SK-N-SH (cell line): ENCODE results near the gene ZNF438. TPM values are rescaled to one million over a fixed set of nuclear protein-coding genes. Genes with fewer than 3 reads are reported as not detected.

Source experiments
- CTCF ChIA-PET: fragments of 300-600, 350-600 bp; formaldehyde crosslinking; extraction: SDS; loops from one replicate; lab custom pipeline; 2021; lab: Yijun Ruan, JAX
- POLR2A ChIA-PET: fragments of 350-600 bp; sonication (Branson Sonifier 250); formaldehyde crosslinking; extraction: SDS; loops from one replicate; lab custom pipeline; 2020; ENCODE audit warnings: antibody characterized with exemption, inconsistent platforms; lab: Yijun Ruan, JAX
- DNase-seq: peaks from one replicate; pipeline ENCODE4 v3.0.0; 2012
- H2AFZ ChIP-seq: fragments of 200-600 bp; sonication (generic); 2 replicates; pipeline ENCODE4 v1.8.1; 2016; ENCODE audit warnings: antibody characterized with exemption, mild to moderate bottlenecking, low read depth
- H3F3A ChIP-seq: fragments of 200-600 bp; sonication (generic); replicated peaks from 2 replicates; pipeline ENCODE3; 2016; ENCODE audit warnings: antibody characterized with exemption, mild to moderate bottlenecking; ENCODE audit not compliant: insufficient read depth
- H3K27ac ChIP-seq, 2 experiments: fragments of 200-500 bp in 1 of 2; fragments of 200-600 bp in 1 of 2; sonication (Bioruptor generic) in 1 of 2; sonication (generic), shearing (Covaris generic) in 1 of 2; 2 replicates each; pipeline versions ENCODE4 v1.5.1 to v1.6.1; 2014 to 2016; ENCODE audit warnings: low read depth in 2 of 2, inconsistent platforms in 1 of 2, low read length in 1 of 2, mild to moderate bottlenecking in 1 of 2, mixed read lengths in 1 of 2
- H3K27me3 ChIP-seq: fragments of 200-600 bp; sonication (generic), shearing (Covaris generic); 2 replicates; pipeline ENCODE4 v1.6.1; 2016; ENCODE audit warnings: mixed run types; ENCODE audit not compliant: insufficient read depth
- H3K36me3 ChIP-seq, 2 experiments: fragments of 200-500 bp in 1 of 2; fragments of 200-600 bp in 1 of 2; sonication (Bioruptor generic) in 1 of 2; sonication (generic) in 1 of 2; replicated peaks in 1 of 2; 2 replicates each; pipeline versions ENCODE3 to v1.5.1; 2014 to 2016; ENCODE audit warnings: low read length in 1 of 2, mild to moderate bottlenecking in 1 of 2; ENCODE audit not compliant: insufficient read depth in 2 of 2, control insufficient read depth in 1 of 2
- H3K4me1 ChIP-seq, 2 experiments: fragments of 200-500 bp in 1 of 2; fragments of 200-600 bp in 1 of 2; sonication (Bioruptor generic) in 1 of 2; sonication (generic), shearing (Covaris generic) in 1 of 2; 2 replicates each; pipeline versions ENCODE4 v1.5.1 to v1.6.1; 2014 to 2016; ENCODE audit warnings: low read depth in 1 of 2, low read length in 1 of 2, mixed run types in 1 of 2; ENCODE audit not compliant: insufficient read depth in 2 of 2, control insufficient read depth in 1 of 2
- H3K4me2 ChIP-seq: fragments of 200-600 bp; sonication (generic), shearing (Covaris generic); 2 replicates; pipeline ENCODE4 v1.6.1; 2017; ENCODE audit warnings: mixed run types
- H3K4me3 ChIP-seq, 2 experiments: fragments of 200-500 bp in 1 of 2; fragments of 200-600 bp in 1 of 2; sonication (Bioruptor generic) in 1 of 2; sonication (generic), shearing (Covaris generic) in 1 of 2; 2 replicates each; pipeline versions ENCODE4 v1.5.1 to v1.8.1; 2014 to 2016; ENCODE audit warnings: low read depth in 2 of 2, inconsistent platforms in 1 of 2, low read length in 1 of 2, mild to moderate bottlenecking in 1 of 2, mixed read lengths in 1 of 2, moderate library complexity in 1 of 2
- H3K79me2 ChIP-seq: fragments of 200-600 bp; sonication (generic); 2 replicates; pipeline ENCODE4 v1.8.1; 2017; ENCODE audit warnings: mild to moderate bottlenecking; ENCODE audit not compliant: insufficient read depth
- H3K9ac ChIP-seq: fragments of 200-600 bp; sonication (generic); 2 replicates; pipeline ENCODE4 v1.6.1; 2017; ENCODE audit warnings: mixed run types
- H3K9me2 ChIP-seq: fragments of 200-600 bp; sonication (generic); 2 replicates; pipeline ENCODE4 v1.6.1; 2017; ENCODE audit warnings: mixed run types
- H3K9me3 ChIP-seq: fragments of 200-600 bp; sonication (generic); 2 replicates; pipeline ENCODE4 v1.6.1; 2017; ENCODE audit warnings: mixed run types, mild to moderate bottlenecking, moderate library complexity
- H4K20me1 ChIP-seq: fragments of 200-600 bp; sonication (generic); 2 replicates; pipeline ENCODE4 v1.6.1; 2017; ENCODE audit warnings: mild to moderate bottlenecking, mixed run types; ENCODE audit not compliant: insufficient read depth
- FOXJ3 ChIP-seq: sonication (generic); formaldehyde crosslinking; IDR thresholded peaks from 2 replicates; pipeline ENCODE4 v1.5.1; 2020; ENCODE audit warnings: mild to moderate bottlenecking, missing genetic modification reagents
- GATA2 ChIP-seq: sonication (generic); formaldehyde crosslinking; IDR thresholded peaks from 2 replicates; pipeline ENCODE4 v1.5.0; 2020; ENCODE audit warnings: mild to moderate bottlenecking, missing genetic modification reagents
- JUND ChIP-seq: IDR thresholded peaks from 2 replicates; pipeline ENCODE4 v1.4.0; 2012
- MXI1 ChIP-seq: IDR thresholded peaks from 2 replicates; pipeline ENCODE4 v1.6.1; 2012; ENCODE audit warnings: mild to moderate bottlenecking, low read depth, low read length, improper control_type of control experiment
- NFIC ChIP-seq: IDR thresholded peaks from 2 replicates; pipeline ENCODE4 v1.4.0; 2012; ENCODE audit warnings: borderline replicate concordance
- RAD21 ChIP-seq: IDR thresholded peaks from 2 replicates; pipeline ENCODE4 v1.6.1; 2012; ENCODE audit warnings: mild to moderate bottlenecking, low read length
- SIN3A ChIP-seq: IDR thresholded peaks from 2 replicates; pipeline ENCODE4 v1.6.1; 2012; ENCODE audit warnings: low read depth, mild to moderate bottlenecking, low read length, moderate library complexity, borderline replicate concordance
- SMC3 ChIP-seq: IDR thresholded peaks from 2 replicates; pipeline ENCODE4 v1.6.1; 2012; ENCODE audit warnings: low read depth, low read length, improper control_type of control experiment
- TCF12 ChIP-seq: IDR thresholded peaks from 2 replicates; pipeline ENCODE4 v1.4.0; 2012
- TEAD4 ChIP-seq: IDR thresholded peaks from 2 replicates; pipeline ENCODE4 v1.4.0; 2012; ENCODE audit warnings: mild to moderate bottlenecking, borderline replicate concordance; ENCODE audit not compliant: insufficient read depth
- YY1 ChIP-seq: IDR thresholded peaks from 2 replicates; pipeline ENCODE4 v1.4.0; 2012; ENCODE audit warnings: low read depth, mild to moderate bottlenecking
- WGBS: methylation state at CpG from one replicate; pipeline ENCODE4 v1.1.6; 2017; ENCODE audit warnings: low lambda C conversion rate; 5-methylcytosine and 5-hydroxymethylcytosine counted together
- polyA plus RNA-seq, 3 experiments: library from polyadenylated mRNA; depleted of rRNA; stranded (reverse); fragments of >200 nt; gene quantifications; 2 replicates each; pipeline ENCODE4 v1.2.3, GENCODE V29; 2012
- TF ChIP-seq, protein P1 (sequence below): IDR thresholded peaks from 2 replicates; pipeline ENCODE4 v1.6.1; 2012; ENCODE audit warnings: mild to moderate bottlenecking, low read depth, low read length, moderate library complexity
- TF ChIP-seq, protein P2 (sequence below): fragments of 200-600 bp; sonication (generic); IDR thresholded peaks from 2 replicates; pipeline ENCODE4 v1.6.1; 2017; ENCODE audit warnings: antibody characterized with exemption, mild to moderate bottlenecking, moderate library complexity
- TF ChIP-seq, protein P3 (sequence below): IDR thresholded peaks from 2 replicates; pipeline ENCODE4 v1.4.0; 2012; ENCODE audit warnings: low read depth, borderline replicate concordance
- TF ChIP-seq, protein P4 (sequence below): fragments of 150-350 bp; IDR thresholded peaks from 2 replicates; pipeline ENCODE4 v1.6.1; 2016; ENCODE audit warnings: mild to moderate bottlenecking, low read depth, low read length
- TF ChIP-seq, protein P5 (sequence below): IDR thresholded peaks from 2 replicates; pipeline ENCODE4 v1.4.0; 2012; ENCODE audit warnings: low read depth

The ZNF438 gene
- polyA plus RNA-seq, 1 of the 3 experiments (the other 2 are of a cell fraction) = 2.1 TPM

DNA sequence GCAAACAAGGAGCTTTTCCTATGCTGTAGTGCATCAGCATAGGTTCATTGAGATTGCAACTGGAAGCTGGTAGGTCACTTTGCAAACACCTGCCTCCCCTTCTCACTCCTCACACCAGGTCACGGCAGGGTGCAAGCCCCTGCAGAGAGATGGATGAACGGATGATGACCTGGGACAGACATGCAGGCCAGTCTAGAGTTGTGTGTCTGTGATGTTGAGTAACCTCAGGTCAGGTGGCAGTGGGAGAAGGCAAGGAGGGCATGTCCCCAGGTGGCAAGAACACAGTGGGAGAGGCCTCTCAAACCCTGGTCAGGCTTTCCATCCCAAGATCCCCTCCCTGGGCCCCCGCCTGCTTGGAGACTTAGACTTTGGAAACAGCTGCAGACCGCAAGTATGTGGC lies 205.0 kb downstream of the ZNF438 start:
- Histone ChIP-seq H4K20me1 (no peaks in the 10 kb centered on the region), H2AFZ (no peak overlapping the region), H3K4me2 (no peak overlapping the region), H3K9me2 (no peaks in the 10 kb centered on the region), H3K36me3 (no peaks in the 10 kb centered on the region), H3F3A (peaks cover 2% of the 10 kb centered on the region), H3K9ac (no peak overlapping the region), H3K79me2 (no peaks in the 10 kb centered on the region), H3K4me1 (peaks cover 0 to 6% of the 10 kb centered on the region in 2 experiments; a peak in 1 of 4 replicates), H3K4me3 (no peak overlapping the region), H3K27me3 (no peaks in the 10 kb centered on the region), H3K27ac (no peak overlapping the region), H3K9me3 (no peaks in the 10 kb centered on the region)
- no peak for DNase-seq
- WGBS = 87% methylated on average over 4 of the region's 4 CpGs
- ChIA-PET CTCF (interaction anchor here (1.5 kb wide), 1 partner anchor 13 kb away, joined by 4 read pairs; no protein-coding TSS in a partner anchor), POLR2A (no interaction called here)
- TF ChIP-seq, protein P1, sequence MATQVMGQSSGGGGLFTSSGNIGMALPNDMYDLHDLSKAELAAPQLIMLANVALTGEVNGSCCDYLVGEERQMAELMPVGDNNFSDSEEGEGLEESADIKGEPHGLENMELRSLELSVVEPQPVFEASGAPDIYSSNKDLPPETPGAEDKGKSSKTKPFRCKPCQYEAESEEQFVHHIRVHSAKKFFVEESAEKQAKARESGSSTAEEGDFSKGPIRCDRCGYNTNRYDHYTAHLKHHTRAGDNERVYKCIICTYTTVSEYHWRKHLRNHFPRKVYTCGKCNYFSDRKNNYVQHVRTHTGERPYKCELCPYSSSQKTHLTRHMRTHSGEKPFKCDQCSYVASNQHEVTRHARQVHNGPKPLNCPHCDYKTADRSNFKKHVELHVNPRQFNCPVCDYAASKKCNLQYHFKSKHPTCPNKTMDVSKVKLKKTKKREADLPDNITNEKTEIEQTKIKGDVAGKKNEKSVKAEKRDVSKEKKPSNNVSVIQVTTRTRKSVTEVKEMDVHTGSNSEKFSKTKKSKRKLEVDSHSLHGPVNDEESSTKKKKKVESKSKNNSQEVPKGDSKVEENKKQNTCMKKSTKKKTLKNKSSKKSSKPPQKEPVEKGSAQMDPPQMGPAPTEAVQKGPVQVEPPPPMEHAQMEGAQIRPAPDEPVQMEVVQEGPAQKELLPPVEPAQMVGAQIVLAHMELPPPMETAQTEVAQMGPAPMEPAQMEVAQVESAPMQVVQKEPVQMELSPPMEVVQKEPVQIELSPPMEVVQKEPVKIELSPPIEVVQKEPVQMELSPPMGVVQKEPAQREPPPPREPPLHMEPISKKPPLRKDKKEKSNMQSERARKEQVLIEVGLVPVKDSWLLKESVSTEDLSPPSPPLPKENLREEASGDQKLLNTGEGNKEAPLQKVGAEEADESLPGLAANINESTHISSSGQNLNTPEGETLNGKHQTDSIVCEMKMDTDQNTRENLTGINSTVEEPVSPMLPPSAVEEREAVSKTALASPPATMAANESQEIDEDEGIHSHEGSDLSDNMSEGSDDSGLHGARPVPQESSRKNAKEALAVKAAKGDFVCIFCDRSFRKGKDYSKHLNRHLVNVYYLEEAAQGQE = no peak
- no peak for TF ChIP-seq GATA2 (CRISPR knock-in tag)
- TF ChIP-seq YY1 = no peak
- TF ChIP-seq, protein P2, sequence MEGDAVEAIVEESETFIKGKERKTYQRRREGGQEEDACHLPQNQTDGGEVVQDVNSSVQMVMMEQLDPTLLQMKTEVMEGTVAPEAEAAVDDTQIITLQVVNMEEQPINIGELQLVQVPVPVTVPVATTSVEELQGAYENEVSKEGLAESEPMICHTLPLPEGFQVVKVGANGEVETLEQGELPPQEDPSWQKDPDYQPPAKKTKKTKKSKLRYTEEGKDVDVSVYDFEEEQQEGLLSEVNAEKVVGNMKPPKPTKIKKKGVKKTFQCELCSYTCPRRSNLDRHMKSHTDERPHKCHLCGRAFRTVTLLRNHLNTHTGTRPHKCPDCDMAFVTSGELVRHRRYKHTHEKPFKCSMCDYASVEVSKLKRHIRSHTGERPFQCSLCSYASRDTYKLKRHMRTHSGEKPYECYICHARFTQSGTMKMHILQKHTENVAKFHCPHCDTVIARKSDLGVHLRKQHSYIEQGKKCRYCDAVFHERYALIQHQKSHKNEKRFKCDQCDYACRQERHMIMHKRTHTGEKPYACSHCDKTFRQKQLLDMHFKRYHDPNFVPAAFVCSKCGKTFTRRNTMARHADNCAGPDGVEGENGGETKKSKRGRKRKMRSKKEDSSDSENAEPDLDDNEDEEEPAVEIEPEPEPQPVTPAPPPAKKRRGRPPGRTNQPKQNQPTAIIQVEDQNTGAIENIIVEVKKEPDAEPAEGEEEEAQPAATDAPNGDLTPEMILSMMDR = no peak
- TF ChIP-seq TEAD4 = no peak
- TF ChIP-seq SIN3A = no peak

DNA sequence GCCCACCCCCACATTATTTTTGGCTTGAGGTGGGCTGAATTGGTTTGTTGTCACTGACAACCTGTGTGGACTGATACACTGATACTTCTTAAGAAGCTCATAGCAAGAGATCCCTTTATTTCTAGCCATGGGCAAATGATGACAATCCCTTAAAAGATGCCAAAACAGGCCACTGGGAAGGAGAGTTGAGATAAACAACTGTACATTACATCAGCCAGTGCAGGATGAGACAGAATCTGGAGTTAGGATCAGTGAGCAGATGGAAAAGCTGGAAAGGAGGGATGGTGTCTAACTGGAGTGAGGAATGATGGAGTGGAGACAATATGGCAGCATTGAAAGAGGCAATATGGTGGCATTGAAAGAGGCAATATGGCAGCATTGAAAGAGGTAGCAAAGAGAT lies 206.2 kb downstream of the ZNF438 start:
- H3K9me2 ChIP-seq = no peaks in the 10 kb centered on the region
- H3K36me3 ChIP-seq = no peaks in the 10 kb centered on the region
- H3K79me2 ChIP-seq = no peaks in the 10 kb centered on the region
- no peaks in the 10 kb centered on the region for H3K27me3 ChIP-seq
- ChIA-PET CTCF (no interaction called here), POLR2A (no interaction called here)
- no peak overlapping the region for H3K27ac ChIP-seq
- no peaks in the 10 kb centered on the region for H3K9me3 ChIP-seq
- no peak overlapping the region for H3K4me2 ChIP-seq
- H3F3A ChIP-seq = peaks cover 13% of the 10 kb centered on the region
- no peak overlapping the region for H2AFZ ChIP-seq
- TF ChIP-seq JUND (no peak), SMC3 (no peak), MXI1 (no peak), FOXJ3 (CRISPR knock-in tag) (no peak), TCF12 (no peak), NFIC (no peak), SIN3A (no peak), RAD21 (no peak)
- TF ChIP-seq, protein P3, sequence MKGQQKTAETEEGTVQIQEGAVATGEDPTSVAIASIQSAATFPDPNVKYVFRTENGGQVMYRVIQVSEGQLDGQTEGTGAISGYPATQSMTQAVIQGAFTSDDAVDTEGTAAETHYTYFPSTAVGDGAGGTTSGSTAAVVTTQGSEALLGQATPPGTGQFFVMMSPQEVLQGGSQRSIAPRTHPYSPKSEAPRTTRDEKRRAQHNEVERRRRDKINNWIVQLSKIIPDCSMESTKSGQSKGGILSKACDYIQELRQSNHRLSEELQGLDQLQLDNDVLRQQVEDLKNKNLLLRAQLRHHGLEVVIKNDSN = no peak
- TF ChIP-seq, protein P4, sequence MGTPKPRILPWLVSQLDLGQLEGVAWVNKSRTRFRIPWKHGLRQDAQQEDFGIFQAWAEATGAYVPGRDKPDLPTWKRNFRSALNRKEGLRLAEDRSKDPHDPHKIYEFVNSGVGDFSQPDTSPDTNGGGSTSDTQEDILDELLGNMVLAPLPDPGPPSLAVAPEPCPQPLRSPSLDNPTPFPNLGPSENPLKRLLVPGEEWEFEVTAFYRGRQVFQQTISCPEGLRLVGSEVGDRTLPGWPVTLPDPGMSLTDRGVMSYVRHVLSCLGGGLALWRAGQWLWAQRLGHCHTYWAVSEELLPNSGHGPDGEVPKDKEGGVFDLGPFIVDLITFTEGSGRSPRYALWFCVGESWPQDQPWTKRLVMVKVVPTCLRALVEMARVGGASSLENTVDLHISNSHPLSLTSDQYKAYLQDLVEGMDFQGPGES = no peak
- TF ChIP-seq, protein P5, sequence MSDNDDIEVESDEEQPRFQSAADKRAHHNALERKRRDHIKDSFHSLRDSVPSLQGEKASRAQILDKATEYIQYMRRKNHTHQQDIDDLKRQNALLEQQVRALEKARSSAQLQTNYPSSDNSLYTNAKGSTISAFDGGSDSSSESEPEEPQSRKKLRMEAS = no peak
- no peak for DNase-seq
- no peaks in the 10 kb centered on the region; a peak in 2 of 4 replicates for H3K4me1 ChIP-seq
- H3K4me3 ChIP-seq = no peak overlapping the region
- H4K20me1 ChIP-seq = no peaks in the 10 kb centered on the region
- no peak overlapping the region for H3K9ac ChIP-seq
